Endothelial cell of umbilical vein (primary cell): Measurements from ENCODE around the gene SFR1.

Experiments used
- CTCF ChIP-seq, 2 donors: IDR thresholded peaks; 1 replicate in 1 of 2; 2 replicates in 1 of 2; pipeline ENCODE4 v1.5.1; 2011; ENCODE audit warnings: low read length in 2 of 2, mild to moderate bottlenecking in 2 of 2, moderate library complexity in 2 of 2, control low read depth in 1 of 2, inconsistent platforms in 1 of 2, low read depth in 1 of 2; ENCODE audit not compliant: insufficient read depth in 1 of 2; ENCODE audit errors: extremely low read depth in 1 of 2
- EZH2 ChIP-seq: IDR thresholded peaks from 2 replicates; pipeline ENCODE4 v1.6.1; 2012; ENCODE audit warnings: borderline replicate concordance, low read depth, mild to moderate bottlenecking, moderate library complexity, low read length, inconsistent platforms; ENCODE audit not compliant: severe bottlenecking
- JUN ChIP-seq: IDR thresholded peaks from 2 replicates; pipeline ENCODE4 v1.6.1; 2011; ENCODE audit warnings: borderline replicate concordance, low read depth; ENCODE audit not compliant: insufficient read length, insufficient read depth
- POLR2A ChIP-seq: IDR thresholded peaks from 2 replicates; pipeline ENCODE4 v1.6.1; 2012; ENCODE audit warnings: low read depth, mild to moderate bottlenecking, control low read depth, low read length
- POLR2AphosphoS5 ChIP-seq: IDR thresholded peaks from 2 replicates; pipeline ENCODE4 v1.6.1; 2012; ENCODE audit warnings: low read depth, mild to moderate bottlenecking, control low read depth, low read length, moderate library complexity; ENCODE audit not compliant: insufficient read depth

GRCh38 chr10:104122225-104123107 is 495 bp downstream of the SFR1 start:
- TF ChIP-seq CTCF (IDR thresholded peaks at IDR 0.05; ENCODE audit: extremely low read depth in 1 of 2, insufficient read depth in 1 of 2, low read depth in 1 of 2, low read length in 2 of 2) (no peak), EZH2 (no peak), POLR2A (peak; percentile 20), POLR2AphosphoS5 (no peak), JUN (no peak)
